K562 (cell line): ENCODE results near the gene OSBPL3. TPM values are rescaled to one million over a fixed set of nuclear protein-coding genes. Genes with fewer than 3 reads are reported as not detected.
A peak's percentile ranks its signal among the peaks of the same experiment; 100 is the strongest.

ENCODE experiments used
- ATAC-seq: fragments of 200-7000 bp; cut with Tn5 transposase; 3 replicates; pipeline ENCODE4 v1.9.1; 2020; ENCODE audit warnings: moderate library complexity
- BruUV-seq: library from RNA; stranded (reverse); fragments of 400-500 nt; replicated peaks from 2 replicates; lab custom pipeline; 2021; lab: Mats Ljungman, UMichigan
- CTCF ChIA-PET: fragments of 300-600 bp; formaldehyde crosslinking; extraction: SDS; loops from one replicate; lab custom pipeline; 2021; ENCODE audit warnings: low intra/inter-chr PET ratio; lab: Yijun Ruan, JAX
- POLR2A ChIA-PET: fragments of 300-600, 350-650 bp; sonication (Branson Sonifier 250); formaldehyde crosslinking; extraction: SDS; loops from one replicate; lab custom pipeline; 2021; ENCODE audit warnings: antibody characterized with exemption, inconsistent platforms; lab: Yijun Ruan, JAX
- DNase-seq, 4 experiments: peaks; one replicate each; pipeline versions ENCODE4 v3.0.0 to v3.0.0-alpha.2; 2011 to 2018; ENCODE audit warnings: low spot score in 3 of 4, mixed read lengths in 3 of 4; ENCODE audit errors: extremely low read depth in 1 of 4
- FAIRE-seq: peaks from 2 replicates; lab custom pipeline; 2011; peaks lifted over from hg19 to GRCh38; lab: Jason Lieb, UNC
- H2AFZ ChIP-seq: 2 replicates; pipeline ENCODE4 v1.6.0; 2011; ENCODE audit warnings: low read depth, low read length, control low read depth, inconsistent platforms
- H3K27ac ChIP-seq: fragments of 200-600 bp; 3 replicates; pipeline ENCODE4 v1.8.0; 2011; ENCODE audit warnings: low read depth, mild to moderate bottlenecking, control low read depth, inconsistent platforms, low read length, moderate library complexity, mixed read lengths; ENCODE audit errors: extremely low read depth
- H3K27me3 ChIP-seq, 2 experiments: fragments of 300-600 bp in 1 of 2; 2 replicates in 1 of 2; 3 replicates in 1 of 2; pipeline versions ENCODE4 v1.6.0 to v1.8.0; 2011; ENCODE audit warnings: inconsistent platforms in 2 of 2, low read length in 2 of 2, mild to moderate bottlenecking in 1 of 2, mixed read lengths in 1 of 2, moderate library complexity in 1 of 2; ENCODE audit not compliant: control insufficient read depth in 2 of 2, insufficient read depth in 2 of 2
- H3K36me3 ChIP-seq: fragments of 300-600 bp; 3 replicates; pipeline ENCODE4 v1.8.0; 2011; ENCODE audit warnings: mild to moderate bottlenecking, low read length, inconsistent platforms; ENCODE audit not compliant: control insufficient read depth, insufficient read depth
- H3K4me1 ChIP-seq, 2 experiments: fragments of 200-600 bp in 1 of 2; replicated peaks in 1 of 2; 2 replicates in 1 of 2; 3 replicates in 1 of 2; pipeline versions ENCODE4 v1.5.1 to v1.8.0; 2011; ENCODE audit warnings: inconsistent platforms in 2 of 2, low read length in 2 of 2, mild to moderate bottlenecking in 1 of 2, mixed read lengths in 1 of 2, moderate library complexity in 1 of 2; ENCODE audit not compliant: control insufficient read depth in 2 of 2, insufficient read depth in 2 of 2
- H3K4me2 ChIP-seq: 2 replicates; pipeline ENCODE4 v1.6.1; 2011; ENCODE audit warnings: low read length, control low read depth, inconsistent platforms, mixed read lengths; ENCODE audit not compliant: insufficient read depth
- H3K4me3 ChIP-seq: fragments of 200-600 bp; sonication (generic), shearing (Covaris generic); 2 replicates; pipeline ENCODE4 v1.5.1; 2016; ENCODE audit warnings: control low read depth, inconsistent platforms
- H3K79me2 ChIP-seq: fragments of 200-600 bp; 3 replicates; pipeline ENCODE4 v1.8.0; 2011; ENCODE audit warnings: low read length, inconsistent platforms; ENCODE audit not compliant: control insufficient read depth, insufficient read depth
- H3K9ac ChIP-seq, 2 experiments: 2 replicates each; pipeline versions ENCODE4 v1.6.0 to v1.6.1; 2011; ENCODE audit warnings: low read depth in 2 of 2, low read length in 2 of 2, control low read depth in 1 of 2, inconsistent platforms in 1 of 2, mild to moderate bottlenecking in 1 of 2, mixed read lengths in 1 of 2; ENCODE audit not compliant: insufficient read depth in 1 of 2
- H3K9me1 ChIP-seq: one replicate; pipeline ENCODE4 v1.6.0; 2011; ENCODE audit warnings: inconsistent platforms, mild to moderate bottlenecking, low read length, moderate library complexity; ENCODE audit not compliant: control insufficient read depth, insufficient read depth
- H3K9me3 ChIP-seq: replicated peaks from 2 replicates; pipeline ENCODE4 v1.5.1; 2011; ENCODE audit warnings: low read depth, low read length, inconsistent platforms; ENCODE audit not compliant: control insufficient read depth, insufficient read depth
- H4K20me1 ChIP-seq: replicated peaks from 2 replicates; pipeline ENCODE4 v1.6.1; 2011; ENCODE audit warnings: low read length, inconsistent platforms, mixed read lengths; ENCODE audit not compliant: control insufficient read depth, insufficient read depth
- IFI16 ChIP-seq: fragments of 250-450 bp; sonication (Bioruptor Pico); IDR thresholded peaks from 2 replicates; pipeline ENCODE4 v2.1.2; 2022; ENCODE audit warnings: mild to moderate bottlenecking, inconsistent platforms
- KAT8 ChIP-seq: fragments of 450-650 bp; IDR thresholded peaks from 2 replicates; pipeline ENCODE4 v1.6.1; 2016; ENCODE audit warnings: low read depth, mild to moderate bottlenecking
- MCM7 ChIP-seq, 2 experiments: fragments of 450-650 bp; IDR thresholded peaks; 2 replicates each; pipeline ENCODE4 v1.6.1; 2016 to 2018
- NFE2L1 ChIP-seq: fragments of 450-650 bp; IDR thresholded peaks from 2 replicates; pipeline ENCODE4 v1.6.1; 2016; ENCODE audit warnings: missing genetic modification characterization, low read depth, mild to moderate bottlenecking, missing compliant biosample characterization, moderate library complexity, borderline replicate concordance
- NFIX ChIP-seq: fragments of 250-450 bp; sonication (Bioruptor Pico); IDR thresholded peaks from 2 replicates; pipeline ENCODE4 v1.4.0; 2020; ENCODE audit warnings: low read depth, mild to moderate bottlenecking, moderate library complexity
- POLR2B ChIP-seq: fragments of 450-650 bp; IDR thresholded peaks from 2 replicates; pipeline ENCODE4 v1.6.1; 2018; ENCODE audit warnings: low read depth; ENCODE audit not compliant: partially characterized antibody
- PRMT5 ChIP-seq: sonication (generic); formaldehyde crosslinking; IDR thresholded peaks from 2 replicates; pipeline ENCODE4 v1.5.0; 2020; ENCODE audit warnings: missing genetic modification reagents
- PURB ChIP-seq: sonication (generic); formaldehyde crosslinking; IDR thresholded peaks from 2 replicates; pipeline ENCODE4 v1.9.0; 2021; ENCODE audit warnings: low read depth, mild to moderate bottlenecking, missing genetic modification reagents
- SMAD1 ChIP-seq: fragments of 150-350 bp; IDR thresholded peaks from 2 replicates; pipeline ENCODE4 v1.6.1; 2014; ENCODE audit warnings: low read length, low read depth; ENCODE audit not compliant: partially characterized antibody
- SMARCA5 ChIP-seq: fragments of 450-650 bp; IDR thresholded peaks from 2 replicates; pipeline ENCODE4 v1.6.1; 2016
- SMC3 ChIP-seq: conservative IDR thresholded peaks from 2 replicates; pipeline ENCODE4 v1.6.1; 2011; ENCODE audit warnings: low read depth, low read length, improper control_type of control experiment; ENCODE audit not compliant: insufficient read depth
- SNAPC5 ChIP-seq: fragments of 250-450 bp; sonication (Bioruptor Pico); IDR thresholded peaks from 2 replicates; pipeline ENCODE4 v1.8.0; 2021; ENCODE audit warnings: moderate library complexity, mild to moderate bottlenecking, inconsistent platforms
- ZFX ChIP-seq: sonication (generic); formaldehyde crosslinking; IDR thresholded peaks from 2 replicates; pipeline ENCODE4 v1.8.0; 2022; ENCODE audit warnings: mild to moderate bottlenecking, missing genetic modification reagents, moderate library complexity
- ZNF253 ChIP-seq: fragments of 250-450 bp; sonication (Bioruptor Pico); conservative IDR thresholded peaks from 2 replicates; pipeline ENCODE4 v1.6.1; 2021; ENCODE audit warnings: mild to moderate bottlenecking
- WGBS: fragments of 100-300 bp; shearing (Covaris generic); methylation state at CpG from one replicate; pipeline ENCODE4 v1.1.6; 2016; ENCODE audit warnings: low coverage, mixed read lengths; ENCODE audit not compliant: insufficient coverage; ENCODE audit errors: missing lambda C conversion rate; 5-methylcytosine and 5-hydroxymethylcytosine counted together
- in situ Hi-C: fragments of 300-500 bp; cut with MboI; formaldehyde crosslinking; loops from 4 replicates; pipeline ENCODE4 v1.15.0; 2018; ENCODE audit warnings: inconsistent platforms, mixed read lengths
- intact Hi-C: fragments of 100-400 bp; cut with micrococcal nuclease; formaldehyde crosslinking; loops from 2 replicates; pipeline ENCODE4 v1.14.2; 2022
- polyA plus RNA-seq, 8 experiments: library from polyadenylated mRNA; depleted of rRNA in 4 of 8; stranded (reverse) in 5 of 8; unstranded in 3 of 8; fragments of >200 nt; fragmentation: Nextera tagmentation in 2 of 8; fragmentation: Illumina TruSeq in 1 of 8; extraction: Ambion mirVana in 2 of 8; extraction: Trizol in 1 of 8; gene quantifications; 2 replicates each; pipeline versions ENCODE4 v1.2.1 to v1.2.3, GENCODE V29; 2011 to 2014; ENCODE audit warnings: inconsistent platforms in 1 of 8, missing spikeins in 1 of 8
- total RNA-seq, 7 experiments: library from RNA; depleted of rRNA in 6 of 7; stranded (reverse); fragments of >200 nt in 6 of 7; fragmentation: Illumina TruSeq in 2 of 7; extraction: Trizol in 2 of 7; gene quantifications; 2 replicates each; pipeline versions ENCODE4 v1.2.1 to v1.2.3, GENCODE V29; 2011 to 2021; ENCODE audit warnings: low replicate concordance in 1 of 7
- TF ChIP-seq, protein P1 (sequence below): fragments of 450-650 bp; IDR thresholded peaks from 2 replicates; pipeline ENCODE4 v1.6.1; 2016; ENCODE audit warnings: antibody characterized with exemption
- TF ChIP-seq, protein P2 (sequence below): fragments of 450-650 bp; IDR thresholded peaks from 2 replicates; pipeline ENCODE4 v1.6.1; 2018; ENCODE audit not compliant: partially characterized antibody
- TF ChIP-seq, protein P3 (sequence below): sonication (generic); formaldehyde crosslinking; IDR thresholded peaks from 2 replicates; pipeline ENCODE4 v1.8.0; 2022; ENCODE audit warnings: missing genetic modification reagents, mild to moderate bottlenecking, borderline replicate concordance

Gene OSBPL3
- total and polyA plus RNA-seq, 9 of the 15 experiments (the other 6 are each of a cell fraction or from before 2014, with no cell fraction given): 4.8 to 37.2 (median 26.5) TPM

DNA sequence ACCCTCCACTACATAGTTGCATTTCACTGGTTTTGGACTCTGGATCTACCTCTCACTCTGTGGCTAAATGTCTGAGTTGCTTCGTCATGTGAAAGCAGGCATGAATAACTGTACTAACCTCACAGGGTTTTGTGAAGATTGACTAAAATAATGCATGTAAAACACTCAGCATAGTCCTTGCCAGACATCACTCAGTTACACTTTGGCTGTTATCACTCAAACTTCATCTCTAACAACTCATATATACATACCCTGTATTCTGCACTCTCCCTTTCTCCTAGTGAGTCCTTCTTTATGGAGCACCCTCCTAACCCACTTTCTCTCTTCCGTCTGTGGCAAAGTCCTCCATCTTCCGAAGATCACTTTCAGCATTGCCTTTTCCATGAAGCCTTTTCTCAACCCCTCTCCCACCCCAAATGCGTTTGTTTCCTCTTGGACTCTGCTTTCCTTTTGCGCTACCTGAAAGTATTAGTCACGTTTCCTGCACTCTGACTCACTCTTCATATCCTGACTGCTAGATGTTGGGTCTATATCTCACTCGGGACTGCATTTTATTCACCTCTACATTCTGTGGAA lies 72.6 kb downstream of the OSBPL3 start:
- Histone ChIP-seq H3K4me3 (peak overlapping the region; percentile 14; the same call in 1 of the 2 replicates), H4K20me1 (no peaks in the 10 kb centered on the region), H3K27ac (peak overlapping the region; percentile 75), H3K36me3 (peaks cover 2% of the 10 kb centered on the region; the same call in 1 of the 3 replicates), H3K79me2 (peaks cover 93% of the 10 kb centered on the region), H3K27me3 (no peaks in the 10 kb centered on the region), H3K9me3 (no peaks in the 10 kb centered on the region), H2AFZ (peak overlapping the region; percentile 38), H3K9me1 (peaks cover 5% of the 10 kb centered on the region), H3K9ac (peak overlapping the region; percentile 49 to 50), H3K4me2 (peak overlapping the region; percentile 74), H3K4me1 (peaks cover 41 to 87% of the 10 kb centered on the region in 2 experiments)
- BruUV-seq: no TSS peak
- 10% methylated on average over 7 of the region's 7 CpGs for WGBS
- intact Hi-C loops (loop anchor here (5.0 kb wide), 2 partner anchors 70 to 165 kb away; no protein-coding TSS in a partner anchor), in situ Hi-C loops (no loop called here)
- ATAC-seq (peak; percentile 71), FAIRE-seq (no peak), DNase-seq (peak in 3 of 4 experiments; percentile 27 to 72 (median 56))
- CTCF ChIA-PET: no interaction called here
- POLR2A ChIA-PET: interaction anchor here (0.5 to 0.9 kb wide), 2 partner anchors 15 to 72 kb away, joined by 3 read pairs; no protein-coding TSS in a partner anchor
- TF ChIP-seq ZFX (CRISPR knock-in tag): no peak
- TF ChIP-seq SMARCA5: no peak; the same call in 1 of the 2 replicates
- TF ChIP-seq ZNF253 (CRISPR knock-in tag): no peak
- TF ChIP-seq MCM7 (IDR thresholded peaks at IDR 0.05): no peak
- TF ChIP-seq, protein P1, sequence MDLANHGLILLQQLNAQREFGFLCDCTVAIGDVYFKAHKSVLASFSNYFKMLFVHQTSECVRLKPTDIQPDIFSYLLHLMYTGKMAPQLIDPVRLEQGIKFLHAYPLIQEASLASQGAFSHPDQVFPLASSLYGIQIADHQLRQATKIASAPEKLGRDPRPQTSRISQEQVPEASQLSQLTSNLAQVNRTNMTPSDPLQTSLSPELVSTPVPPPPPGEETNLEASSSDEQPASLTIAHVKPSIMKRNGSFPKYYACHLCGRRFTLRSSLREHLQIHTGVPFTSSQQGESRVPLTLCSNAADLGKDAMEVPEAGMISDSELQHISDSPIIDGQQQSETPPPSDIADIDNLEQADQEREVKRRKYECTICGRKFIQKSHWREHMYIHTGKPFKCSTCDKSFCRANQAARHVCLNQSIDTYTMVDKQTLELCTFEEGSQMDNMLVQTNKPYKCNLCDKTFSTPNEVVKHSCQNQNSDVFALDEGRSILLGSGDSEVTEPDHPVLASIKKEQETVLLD: peak; percentile 76
- no peak for TF ChIP-seq SNAPC5
- no peak for TF ChIP-seq NFIX (CRISPR knock-in tag)
- TF ChIP-seq SMC3: no peak
- no peak for TF ChIP-seq SMAD1
- TF ChIP-seq, protein P2, sequence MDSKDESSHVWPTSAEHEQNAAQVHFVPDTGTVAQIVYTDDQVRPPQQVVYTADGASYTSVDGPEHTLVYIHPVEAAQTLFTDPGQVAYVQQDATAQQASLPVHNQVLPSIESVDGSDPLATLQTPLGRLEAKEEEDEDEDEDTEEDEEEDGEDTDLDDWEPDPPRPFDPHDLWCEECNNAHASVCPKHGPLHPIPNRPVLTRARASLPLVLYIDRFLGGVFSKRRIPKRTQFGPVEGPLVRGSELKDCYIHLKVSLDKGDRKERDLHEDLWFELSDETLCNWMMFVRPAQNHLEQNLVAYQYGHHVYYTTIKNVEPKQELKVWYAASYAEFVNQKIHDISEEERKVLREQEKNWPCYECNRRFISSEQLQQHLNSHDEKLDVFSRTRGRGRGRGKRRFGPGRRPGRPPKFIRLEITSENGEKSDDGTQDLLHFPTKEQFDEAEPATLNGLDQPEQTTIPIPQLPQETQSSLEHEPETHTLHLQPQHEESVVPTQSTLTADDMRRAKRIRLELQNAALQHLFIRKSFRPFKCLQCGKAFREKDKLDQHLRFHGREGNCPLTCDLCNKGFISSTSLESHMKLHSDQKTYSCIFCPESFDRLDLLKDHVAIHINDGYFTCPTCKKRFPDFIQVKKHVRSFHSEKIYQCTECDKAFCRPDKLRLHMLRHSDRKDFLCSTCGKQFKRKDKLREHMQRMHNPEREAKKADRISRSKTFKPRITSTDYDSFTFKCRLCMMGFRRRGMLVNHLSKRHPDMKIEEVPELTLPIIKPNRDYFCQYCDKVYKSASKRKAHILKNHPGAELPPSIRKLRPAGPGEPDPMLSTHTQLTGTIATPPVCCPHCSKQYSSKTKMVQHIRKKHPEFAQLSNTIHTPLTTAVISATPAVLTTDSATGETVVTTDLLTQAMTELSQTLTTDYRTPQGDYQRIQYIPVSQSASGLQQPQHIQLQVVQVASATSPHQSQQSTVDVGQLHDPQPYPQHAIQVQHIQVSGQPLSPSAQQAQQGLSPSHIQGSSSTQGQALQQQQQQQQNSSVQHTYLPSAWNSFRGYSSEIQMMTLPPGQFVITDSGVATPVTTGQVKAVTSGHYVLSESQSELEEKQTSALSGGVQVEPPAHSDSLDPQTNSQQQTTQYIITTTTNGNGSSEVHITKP: peak; percentile 56
- TF ChIP-seq, protein P3, sequence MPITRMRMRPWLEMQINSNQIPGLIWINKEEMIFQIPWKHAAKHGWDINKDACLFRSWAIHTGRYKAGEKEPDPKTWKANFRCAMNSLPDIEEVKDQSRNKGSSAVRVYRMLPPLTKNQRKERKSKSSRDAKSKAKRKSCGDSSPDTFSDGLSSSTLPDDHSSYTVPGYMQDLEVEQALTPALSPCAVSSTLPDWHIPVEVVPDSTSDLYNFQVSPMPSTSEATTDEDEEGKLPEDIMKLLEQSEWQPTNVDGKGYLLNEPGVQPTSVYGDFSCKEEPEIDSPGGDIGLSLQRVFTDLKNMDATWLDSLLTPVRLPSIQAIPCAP (CRISPR knock-in tag): no peak
- no peak for TF ChIP-seq NFE2L1 (tag)
- no peak for TF ChIP-seq KAT8
- no peak for TF ChIP-seq PRMT5
- TF ChIP-seq POLR2B: no peak
- no peak for TF ChIP-seq PURB (CRISPR knock-in tag)
- no peak for TF ChIP-seq IFI16
